HG03064 (cell line): Measurements from ENCODE around the gene KSR1.

Experiments
- ATAC-seq: cut with Tn5 transposase; IDR thresholded peaks from one replicate; pipeline ENCODE4 v1.9.1; 2021; ENCODE audit warnings: low read depth; ENCODE audit not compliant: unreplicated experiment

Gene KSR1

DNA sequence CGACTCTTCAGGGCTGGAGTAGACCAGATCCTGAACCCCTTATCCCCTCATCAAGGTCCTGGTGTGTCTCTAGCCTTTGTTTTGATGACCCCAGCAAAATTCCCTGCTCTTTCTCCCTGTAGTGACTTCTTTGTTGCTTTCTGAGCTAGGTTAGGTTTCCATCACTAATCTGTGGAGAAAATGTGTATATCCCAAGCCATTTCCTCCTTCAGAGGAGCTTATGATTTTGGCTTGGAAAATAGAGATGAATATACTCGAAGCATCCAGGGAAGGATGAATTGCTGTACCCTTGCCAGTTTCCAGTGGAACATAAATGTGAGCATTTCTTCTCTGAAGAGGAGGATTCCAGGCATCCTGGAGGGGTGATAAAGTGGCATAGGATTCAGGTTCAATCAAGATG, 55.8 kb downstream of the KSR1 start:
- ATAC-seq: no peak

DNA sequence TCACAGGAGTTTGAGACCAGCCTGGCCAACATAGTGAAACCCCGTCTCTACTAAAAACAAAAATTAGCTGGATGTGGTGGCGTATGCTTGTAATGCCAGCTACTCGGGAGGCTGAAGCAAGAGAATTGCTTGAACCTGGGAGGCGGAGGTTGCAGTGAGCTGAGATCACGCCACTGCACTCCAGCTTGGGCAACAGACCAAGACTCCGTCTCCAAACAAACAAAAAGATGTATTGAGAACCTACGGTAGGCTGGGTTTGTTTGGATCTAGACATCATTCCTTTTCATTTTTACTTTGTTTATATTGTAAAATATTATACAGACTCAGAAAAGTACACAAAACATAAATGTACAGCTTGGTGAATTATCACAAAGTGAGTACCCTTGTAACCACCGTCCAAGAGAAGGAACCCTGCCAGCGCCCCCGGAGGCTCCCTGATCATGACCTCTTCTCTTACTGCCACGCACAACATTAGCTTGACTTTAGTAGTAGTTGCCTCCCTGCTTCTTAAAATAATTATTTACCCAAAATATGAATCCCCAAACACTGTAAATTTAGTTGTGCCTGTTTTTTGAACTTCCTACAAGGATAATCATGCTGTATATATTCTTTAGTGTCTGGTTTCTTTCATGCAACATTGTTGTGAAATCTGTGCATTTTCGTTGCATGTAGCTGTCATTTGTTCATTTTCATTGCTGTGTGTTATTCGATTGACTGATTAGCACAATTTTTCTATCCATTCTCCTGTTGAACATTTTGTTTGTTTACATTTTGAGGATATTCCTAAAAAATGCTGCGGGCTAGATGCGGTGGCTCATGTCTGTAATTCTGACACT, 56.5 kb downstream of the KSR1 start:
- ATAC-seq: no peak

DNA sequence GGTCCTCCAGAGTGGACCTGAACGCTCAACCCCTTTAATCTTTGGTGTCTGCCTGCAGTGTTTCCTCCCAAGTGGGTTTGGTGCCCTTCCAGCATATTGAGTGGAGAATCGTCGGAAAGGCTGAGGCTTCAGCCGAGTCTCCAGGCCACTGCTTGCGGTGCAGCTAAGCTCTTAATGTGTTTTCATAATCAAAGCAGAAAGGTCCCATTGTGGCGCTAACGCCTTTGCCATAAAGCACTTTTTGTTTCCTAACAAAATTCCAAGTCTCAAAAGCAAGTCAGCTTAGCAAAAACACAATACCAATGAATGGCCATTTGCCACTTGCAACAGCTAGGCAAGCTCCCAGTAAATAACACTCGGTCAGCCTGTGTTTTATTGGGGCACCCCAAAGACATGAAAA, 57.6 kb downstream of the KSR1 start:
- ATAC-seq: no peak

DNA sequence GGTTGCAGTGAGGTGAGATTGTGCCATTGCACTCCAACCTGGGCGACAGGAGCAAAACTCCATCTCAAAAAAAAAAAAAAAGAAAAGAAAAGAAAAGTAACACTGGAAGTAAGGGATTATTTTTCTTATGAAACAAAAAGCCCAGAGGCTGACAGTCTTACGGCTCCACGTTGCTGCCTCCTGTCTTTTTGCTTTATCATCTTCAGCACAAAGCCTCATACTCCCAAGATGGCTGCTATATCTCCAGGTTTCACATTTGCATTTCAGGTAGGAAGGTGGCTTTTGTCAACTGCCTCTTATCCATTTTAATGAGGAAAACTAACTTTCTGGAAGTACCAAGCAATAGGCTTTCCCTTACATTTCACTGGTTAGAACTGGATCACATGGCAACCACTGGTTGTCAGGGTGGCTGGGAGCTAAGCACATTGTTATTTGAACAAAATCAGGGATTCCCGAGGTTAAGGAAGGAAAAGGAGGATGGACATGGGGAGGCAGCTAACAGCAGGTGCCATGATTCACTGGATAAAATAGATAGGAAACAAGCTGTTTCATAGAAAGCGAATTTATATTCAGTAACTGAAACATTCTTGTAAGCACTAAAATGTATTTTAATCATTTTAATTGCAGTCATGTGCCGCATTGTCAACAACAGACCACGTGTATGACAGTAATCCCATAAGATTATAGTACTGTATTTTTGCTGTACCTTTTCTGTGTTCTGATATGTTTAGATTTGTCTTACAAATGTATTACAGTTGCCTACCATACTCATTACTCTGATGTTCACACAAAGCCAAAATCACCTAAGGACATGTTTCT, 58.6 kb downstream of the KSR1 start:
- no peak for ATAC-seq

DNA sequence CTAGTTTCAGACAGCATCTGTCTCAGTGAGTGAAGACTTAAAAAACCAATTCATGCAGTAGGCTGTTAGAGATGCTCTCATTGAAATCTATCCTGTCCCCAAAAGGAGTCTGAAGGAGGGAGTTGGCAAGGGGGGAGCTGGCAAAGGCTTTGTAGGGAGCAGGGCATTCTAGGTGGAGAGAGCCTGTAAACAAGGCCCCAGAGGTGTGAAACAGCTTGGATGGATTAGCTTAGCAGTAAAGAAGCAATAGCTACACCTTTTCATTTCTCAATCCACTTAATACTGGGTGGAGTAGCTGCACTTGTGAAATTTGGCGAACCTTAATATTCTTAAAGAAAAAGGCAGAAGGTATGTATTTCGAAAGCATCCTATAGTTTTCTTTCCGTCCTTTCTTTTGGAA, 61.8 kb downstream of the KSR1 start:
- no peak for ATAC-seq

DNA sequence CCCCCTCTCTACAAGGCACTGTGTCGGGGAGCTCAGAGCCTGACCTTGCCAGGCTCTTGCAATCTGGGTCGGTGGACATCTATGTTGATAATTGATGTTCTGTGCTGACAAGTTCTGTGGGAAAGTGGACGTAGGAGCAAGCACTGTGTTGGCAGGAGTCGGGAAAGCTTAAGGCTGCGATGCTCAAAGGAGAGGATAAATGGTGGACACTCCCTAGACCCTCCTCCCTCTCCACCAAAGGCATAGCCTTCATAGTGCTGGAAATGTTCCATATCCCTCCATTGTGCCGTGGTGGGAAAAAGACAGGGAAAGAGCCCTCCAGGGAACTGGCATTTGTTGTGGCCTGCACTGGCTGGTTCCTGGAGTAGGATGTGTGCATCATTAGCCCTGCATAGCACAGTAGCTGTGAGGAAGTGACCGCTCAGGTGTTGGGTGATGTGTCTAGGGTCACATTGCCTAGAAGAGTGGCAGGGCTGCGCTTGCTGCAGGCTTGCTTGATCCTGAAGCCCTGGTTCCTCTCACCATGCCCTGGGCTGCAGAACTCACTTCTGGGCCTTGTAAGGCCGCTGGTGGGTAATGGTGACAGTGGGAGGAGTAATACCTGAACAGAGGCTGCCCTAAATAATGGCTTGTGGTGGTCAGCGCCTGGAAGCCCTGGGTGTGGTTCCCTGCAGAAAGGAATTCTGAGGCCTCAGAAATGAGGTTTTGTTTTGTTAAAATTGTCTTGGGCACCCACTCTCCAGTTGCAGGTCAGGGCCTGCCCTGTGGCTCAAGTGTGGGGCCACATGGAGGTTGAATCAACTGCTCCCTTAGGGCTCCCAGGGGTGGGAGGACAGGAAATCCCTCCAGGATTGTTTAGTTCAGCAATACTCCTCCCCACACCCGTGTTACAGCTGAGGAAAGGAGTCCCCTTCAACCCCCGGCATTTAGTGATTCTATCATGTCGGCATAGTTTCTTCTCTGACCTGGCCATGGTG, 62.6 kb downstream of the KSR1 start:
- ATAC-seq: no peak

DNA sequence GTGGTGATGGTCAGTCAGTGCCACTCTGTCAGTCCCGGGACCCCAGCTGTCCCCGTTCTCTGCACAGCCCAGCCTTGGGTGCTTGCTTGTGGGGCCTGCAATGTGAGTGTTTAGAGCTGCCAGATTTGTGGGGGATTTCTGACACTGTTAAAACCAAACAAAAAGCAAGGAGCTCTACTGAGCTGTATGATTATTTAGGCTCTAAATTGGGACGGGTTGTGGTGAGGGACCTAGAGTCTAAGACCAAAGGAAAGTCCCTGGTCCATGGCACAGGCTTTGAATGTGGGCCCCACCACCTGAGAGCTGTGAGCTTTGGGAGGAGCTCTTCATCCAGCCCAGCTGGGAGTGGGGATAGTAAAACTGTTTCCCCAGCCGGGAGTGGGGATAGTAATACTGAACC, 63.3 kb downstream of the KSR1 start:
- no peak for ATAC-seq

DNA sequence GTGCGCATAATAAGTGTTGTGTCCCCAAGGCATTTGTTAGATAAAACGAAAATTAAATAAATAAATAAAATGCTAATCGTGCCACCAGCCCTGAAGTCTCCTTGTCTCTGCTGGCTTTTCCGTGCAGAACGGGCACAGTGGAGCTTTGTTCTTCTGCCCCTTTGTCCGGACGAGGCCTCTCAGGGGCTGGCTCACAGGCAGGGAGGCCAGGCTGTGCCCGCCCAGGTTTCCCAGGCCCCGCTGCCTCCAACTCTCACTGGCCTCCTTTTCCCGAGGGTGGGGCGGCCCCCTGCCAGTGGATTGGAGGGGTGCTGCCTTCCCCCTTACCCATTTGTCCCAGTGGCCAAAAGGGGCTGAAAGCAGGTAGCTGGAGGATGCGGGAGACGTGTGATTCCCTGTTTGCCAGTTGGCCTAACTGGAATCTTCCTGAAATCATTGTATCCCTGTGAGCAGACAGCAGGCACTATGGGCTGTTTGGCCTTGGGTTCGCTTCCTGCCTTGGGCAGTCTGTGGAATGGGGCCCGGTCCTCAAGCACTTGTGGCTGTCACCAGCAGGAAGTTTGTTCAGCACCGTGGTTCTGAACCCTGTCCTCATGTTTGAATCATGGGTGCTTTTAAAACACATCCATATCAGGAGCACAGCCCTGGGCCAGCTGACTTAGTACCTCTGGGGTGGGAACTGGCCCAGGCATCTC, 64.4 kb downstream of the KSR1 start:
- no peak for ATAC-seq

DNA sequence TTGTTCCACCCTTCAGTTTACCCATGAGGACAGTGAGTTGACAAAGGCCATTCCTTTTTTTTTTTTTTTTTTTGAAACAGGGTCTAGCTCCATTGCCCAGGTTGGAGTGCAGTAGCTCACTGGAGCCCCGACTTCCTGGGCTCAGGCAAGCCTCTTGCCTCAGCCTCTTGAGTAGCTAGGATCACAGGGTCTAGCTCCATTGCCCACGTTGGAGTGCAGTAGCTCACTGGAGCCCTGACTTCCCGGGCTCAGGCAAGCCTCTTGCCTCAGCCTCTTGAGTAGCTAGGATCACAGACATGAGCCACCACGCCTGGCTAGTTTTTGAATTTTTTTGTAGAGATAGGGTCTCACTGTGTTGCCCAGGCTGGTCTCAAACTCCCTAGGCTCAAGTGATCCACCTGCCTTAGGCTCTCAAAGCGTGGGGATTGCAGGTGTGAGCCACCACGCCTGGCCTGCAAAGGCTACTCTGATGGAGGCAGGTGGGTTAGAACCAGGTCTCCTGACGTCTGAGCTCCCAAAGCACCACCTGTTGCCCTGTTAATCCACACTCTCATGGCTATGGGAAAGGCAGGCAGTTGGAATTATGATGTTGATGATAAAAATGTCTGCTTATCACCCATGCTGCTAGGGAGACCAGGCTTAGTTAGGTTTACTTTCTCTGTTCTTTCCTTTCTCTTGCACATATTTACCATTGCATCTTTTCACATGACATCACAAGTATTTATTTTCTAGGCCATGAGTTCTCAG, 65.2 kb downstream of the KSR1 start:
- no peak for ATAC-seq

DNA sequence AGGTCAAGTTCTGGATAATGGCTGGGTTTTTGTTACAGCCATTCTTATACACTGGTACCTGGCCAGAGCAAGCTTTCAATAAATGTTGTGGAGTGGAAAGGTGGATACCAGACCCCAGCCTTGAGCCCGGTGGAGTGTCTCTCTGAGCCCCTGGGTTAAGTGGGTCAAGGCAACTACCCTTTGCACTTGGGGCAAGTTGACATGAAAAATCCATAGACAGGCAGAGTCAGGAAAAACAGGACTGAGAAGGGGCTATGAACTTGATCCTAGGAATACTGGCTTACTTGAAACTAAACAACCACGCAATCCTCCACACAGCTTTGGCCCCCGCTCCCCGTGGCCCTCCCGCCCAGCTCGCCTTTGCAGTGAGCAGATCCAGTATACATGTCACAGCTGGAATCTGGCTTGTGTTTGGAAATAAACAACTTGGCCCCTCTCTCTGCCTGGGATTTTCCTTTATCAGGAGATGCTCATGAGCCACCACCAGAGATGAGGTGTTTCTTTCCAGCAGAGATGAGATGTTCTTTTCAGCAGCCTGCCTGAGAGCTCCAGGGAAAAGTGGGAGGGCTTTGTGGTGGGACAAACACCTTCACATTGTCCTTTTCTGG, 65.9 kb downstream of the KSR1 start:
- no peak for ATAC-seq

DNA sequence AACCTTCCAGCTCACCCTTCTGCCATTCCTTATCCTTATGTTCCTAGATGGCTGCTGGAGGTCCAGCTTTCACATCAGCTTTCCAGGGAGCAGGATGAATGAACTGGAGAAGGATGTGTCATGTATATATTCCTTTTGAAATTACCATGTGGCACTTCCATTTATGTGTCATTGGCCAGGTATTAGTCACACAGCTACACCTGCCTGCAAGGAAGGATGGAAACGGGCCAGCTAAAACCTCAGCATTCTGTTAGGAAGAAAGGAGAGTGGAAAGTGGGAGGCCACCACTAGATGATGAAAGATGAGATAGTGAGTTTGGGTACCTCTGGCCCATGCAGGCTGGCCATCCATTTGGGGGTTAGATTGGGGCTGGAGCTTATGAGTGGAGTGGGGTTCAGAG, 67.5 kb downstream of the KSR1 start:
- ATAC-seq: no peak

DNA sequence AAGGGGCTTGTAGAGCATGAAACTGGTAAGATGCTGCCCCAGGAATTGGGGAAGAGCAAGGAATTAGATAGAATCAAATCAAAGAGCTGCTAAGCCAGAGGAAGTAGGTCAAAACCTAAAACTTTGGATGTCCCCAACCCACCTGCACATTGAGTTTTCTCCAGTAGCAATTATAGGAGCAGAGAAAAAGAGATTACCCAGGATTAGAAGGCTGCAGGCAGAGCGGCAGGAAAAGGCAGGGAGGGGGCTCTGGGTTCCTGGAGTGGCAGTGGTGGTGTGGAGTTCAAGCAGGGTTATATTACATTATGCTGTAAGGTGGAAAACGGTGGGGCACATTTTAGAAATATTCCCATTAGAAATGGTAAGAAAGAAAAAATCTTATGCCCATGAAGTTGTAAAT, 68.3 kb downstream of the KSR1 start:
- ATAC-seq: no peak

DNA sequence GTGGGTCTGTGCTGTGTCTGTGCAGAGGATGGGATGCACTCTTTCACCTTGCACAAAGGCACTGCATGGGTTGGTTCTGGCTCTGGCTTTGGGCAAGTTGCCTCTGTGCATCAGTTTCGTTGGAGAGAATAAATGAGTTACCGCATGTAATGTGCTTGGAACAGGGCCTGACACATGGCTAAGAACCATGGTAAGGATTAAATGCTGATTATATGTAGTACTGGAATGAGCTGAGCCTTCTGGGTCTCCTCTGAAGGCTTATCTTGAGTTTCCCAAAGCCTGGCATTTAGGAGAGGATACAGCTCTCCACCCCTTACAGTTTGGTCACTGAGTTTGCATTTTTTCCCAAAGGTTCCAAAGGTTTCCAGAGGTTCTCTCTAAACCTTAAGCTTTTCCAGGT, 69.1 kb downstream of the KSR1 start:
- ATAC-seq: no peak

DNA sequence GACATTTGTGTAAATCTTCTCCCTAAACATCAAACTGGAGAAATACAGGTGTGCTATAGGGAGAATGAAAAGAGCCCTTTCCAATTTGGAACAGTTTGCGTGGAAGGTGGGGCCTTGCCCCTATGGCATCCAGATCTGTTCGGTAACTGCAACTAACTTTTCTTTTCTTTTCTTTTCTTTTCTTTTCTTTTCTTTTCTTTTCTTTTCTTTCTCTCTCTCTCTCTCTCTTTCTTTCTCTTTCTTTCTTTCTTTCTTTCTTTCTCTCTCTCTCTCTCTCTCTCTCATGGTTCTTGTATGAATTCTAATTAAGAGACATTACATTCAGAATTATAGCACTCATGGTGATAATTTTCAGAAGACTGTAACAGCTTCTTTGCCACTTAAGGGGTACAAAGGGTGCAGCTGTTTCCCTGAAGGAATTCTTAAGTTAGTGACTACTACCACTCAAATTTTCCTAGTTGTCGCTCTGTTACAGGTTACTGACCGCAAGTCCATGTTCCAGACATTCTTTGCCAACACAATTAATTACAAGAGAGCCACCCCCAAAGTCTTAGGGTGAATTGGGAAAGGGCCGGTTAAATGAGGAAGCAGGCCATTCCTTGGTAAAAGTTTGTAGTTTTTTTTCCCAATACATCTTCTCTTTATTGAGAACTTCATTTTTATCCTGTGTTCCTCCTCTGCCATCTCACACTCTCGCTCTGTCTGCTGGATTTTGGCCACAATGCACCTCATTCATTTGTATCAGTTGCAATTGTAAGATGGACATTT, 69.8 kb downstream of the KSR1 start:
- ATAC-seq: no peak

DNA sequence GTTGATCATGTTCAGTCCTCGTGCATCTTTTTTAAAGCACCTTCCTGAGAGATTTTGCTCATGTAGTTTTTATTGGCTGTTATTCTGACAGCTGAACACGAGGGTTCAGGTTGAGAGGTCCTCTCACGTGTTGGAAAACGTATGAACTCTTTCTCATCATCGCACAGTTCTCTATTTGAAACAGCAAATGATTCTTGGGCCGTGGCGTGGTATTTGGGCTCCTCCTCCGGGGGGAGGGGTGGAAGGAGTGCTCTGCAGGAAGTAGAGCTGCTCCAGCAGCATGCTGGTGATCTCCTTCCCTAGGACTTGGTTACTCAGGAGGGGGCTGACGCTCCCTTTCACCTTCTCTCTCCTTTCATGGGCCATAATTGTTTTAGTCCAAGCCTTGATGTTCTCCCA, 70.4 kb downstream of the KSR1 start:
- ATAC-seq: no peak

DNA sequence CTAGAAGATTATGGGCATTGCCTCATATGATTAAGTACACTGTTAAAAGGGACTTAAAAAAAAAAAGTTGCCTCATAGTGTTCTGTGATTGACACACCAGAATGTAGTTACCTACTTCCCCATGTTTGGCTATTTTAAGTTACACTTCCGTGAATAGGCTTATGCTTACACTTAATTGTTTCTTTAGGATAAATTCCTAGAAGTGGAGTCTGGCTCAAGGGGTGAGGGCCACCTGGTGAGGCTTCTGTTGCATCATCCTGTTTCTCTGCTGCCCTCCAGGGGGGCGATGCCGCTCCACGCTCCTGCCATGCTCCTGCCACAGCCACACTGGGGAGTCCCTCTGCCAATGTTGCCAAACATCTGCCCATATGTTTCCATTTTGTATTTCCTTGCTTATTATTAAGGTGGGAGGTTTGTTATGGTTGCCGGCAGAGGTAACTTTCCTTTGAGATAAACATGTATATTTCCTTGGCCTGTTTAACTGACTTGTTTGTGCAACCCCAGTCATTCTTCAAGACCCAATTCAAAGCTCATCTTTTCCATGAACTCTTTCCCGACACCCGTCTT, 73.1 kb downstream of the KSR1 start:
- no peak for ATAC-seq

DNA sequence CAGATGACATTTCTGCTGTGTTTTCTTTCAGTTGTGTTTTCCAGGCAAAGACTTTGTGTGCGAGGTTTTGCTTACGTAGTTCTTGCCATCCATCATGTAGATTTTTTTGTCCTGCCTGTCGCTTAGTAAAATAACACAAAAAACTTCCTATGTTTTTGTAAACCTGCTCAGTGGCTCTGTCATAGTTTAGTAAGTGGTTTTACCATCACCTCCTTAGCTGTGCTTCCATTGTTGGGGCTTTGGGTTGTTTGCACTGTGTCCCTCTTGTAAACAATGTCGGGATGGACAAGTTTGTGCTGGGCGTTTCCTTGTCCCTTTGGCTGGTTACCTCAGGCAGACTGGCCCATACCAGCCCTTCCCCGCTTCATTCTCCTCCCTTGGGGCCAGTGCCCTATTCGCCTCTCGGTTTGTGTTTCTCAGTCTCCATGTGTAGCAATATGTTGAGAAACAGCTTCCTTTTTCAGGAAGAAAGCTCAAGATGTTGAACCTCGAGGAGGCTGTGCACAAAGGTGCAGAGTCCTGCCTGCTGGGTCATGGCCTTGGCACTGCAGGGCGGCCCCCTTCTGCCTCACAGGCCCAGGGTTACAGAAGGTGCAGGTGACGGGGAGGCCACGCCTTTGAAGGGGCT, 74.6 kb downstream of the KSR1 start:
- ATAC-seq: no peak
